ENCODE results near the gene JAG1. TPM values are rescaled to one million over a fixed set of nuclear protein-coding genes. Genes with fewer than 3 reads are reported as not detected.
A peak's percentile ranks its signal among the peaks of the same experiment; 100 is the strongest.

Gene JAG1
- polyA plus RNA-seq, 1 donor (not counting 4 experiments of a cell fraction or from before 2014, with no cell fraction given) = 84.2 TPM

- Histone ChIP-seq H3K4me3 (ENCODE audit: control insufficient read depth in 2 of 3, extremely low read depth in 1 of 3, insufficient read depth in 2 of 3, low read depth in 1 of 3, low read length in 3 of 3) (no peak overlapping the region), H3K27me3 (ENCODE audit: control insufficient read depth, extremely low read depth, insufficient read depth, low read length) (no peaks in the 10 kb centered on the region), H3K9me3 (ENCODE audit: control insufficient read depth, low read depth, low read length) (no peaks in the 10 kb centered on the region), H3K27ac (ENCODE audit: control insufficient read depth, insufficient read depth, low read length) (peak overlapping the region; percentile 33), H3K9ac (ENCODE audit: control insufficient read depth, extremely low read depth, insufficient read depth, low read length) (no peak overlapping the region), H3K79me2 (ENCODE audit: control insufficient read depth, insufficient read depth, low read length) (peaks cover 90% of the 10 kb centered on the region), H3K36me3 (ENCODE audit: control insufficient read depth in 2 of 2, extremely low read depth in 1 of 2, insufficient read depth in 2 of 2, low read length in 2 of 2) (peaks cover 59 to 91% of the 10 kb centered on the region in 2 experiments), H4K20me1 (ENCODE audit: control insufficient read depth, extremely low read depth, insufficient read depth, low read length) (peaks cover 48% of the 10 kb centered on the region), H2AFZ (ENCODE audit: control insufficient read depth, low read length) (no peak overlapping the region), H3K4me1 (ENCODE audit: control insufficient read depth, extremely low read depth, insufficient read depth, low read length) (peaks cover 44% of the 10 kb centered on the region), H3K9me1 (ENCODE audit: control insufficient read depth, extremely low read depth, insufficient read depth, low read length) (peaks cover 2% of the 10 kb centered on the region), H3K4me2 (ENCODE audit: control insufficient read depth, extremely low read depth, insufficient read depth, low read depth, low read length) (no peak overlapping the region)
- dilution Hi-C loops (cut with MboI; ENCODE audit: extremely low pct_ligation_motif_present, low sequenced_read_pairs) = no loop called here
- no peak for DNase-seq (ENCODE audit: low read depth, low spot score)
- TF ChIP-seq EZH2 (IDR thresholded peaks at IDR 0.05; ENCODE audit: low read length) (no peak), CTCF (optimal IDR thresholded peaks at IDR 0.05 in 1 of 3, IDR thresholded peaks at IDR 0.05 in 1 of 3, conservative IDR thresholded peaks at IDR 0.05 in 1 of 3; ENCODE audit: extremely low read depth in 1 of 3, insufficient read depth in 2 of 3, low read length in 3 of 3) (no peak)
- peak; percentile 72 for FAIRE-seq
These were observed 22.4 kb downstream of the JAG1 start for GRCh38 chr20:10651227-10651990.

GRCh38 chr20:10649797-10650160 lies 24.0 kb downstream of the JAG1 start:
- no peaks in the 10 kb centered on the region for H3K9me3 ChIP-seq (ENCODE audit: control insufficient read depth, low read depth, low read length)
- no peak for TF ChIP-seq EZH2 (IDR thresholded peaks at IDR 0.05; ENCODE audit: low read length)
- no peak for TF ChIP-seq CTCF (optimal IDR thresholded peaks at IDR 0.05 in 1 of 3, IDR thresholded peaks at IDR 0.05 in 1 of 3, conservative IDR thresholded peaks at IDR 0.05 in 1 of 3; ENCODE audit: extremely low read depth in 1 of 3, insufficient read depth in 2 of 3, low read length in 3 of 3)
- DNase-seq (ENCODE audit: low read depth, low spot score) (no peak), FAIRE-seq (no peak)
- H3K4me3 ChIP-seq (ENCODE audit: control insufficient read depth in 2 of 3, extremely low read depth in 1 of 3, insufficient read depth in 2 of 3, low read depth in 1 of 3, low read length in 3 of 3) = no peak overlapping the region
- no peak overlapping the region for H3K27ac ChIP-seq (ENCODE audit: control insufficient read depth, insufficient read depth, low read length)
- no peaks in the 10 kb centered on the region for H3K9me1 ChIP-seq (ENCODE audit: control insufficient read depth, extremely low read depth, insufficient read depth, low read length)
- H3K4me2 ChIP-seq (ENCODE audit: control insufficient read depth, extremely low read depth, insufficient read depth, low read depth, low read length) = no peak overlapping the region
- H4K20me1 ChIP-seq (ENCODE audit: control insufficient read depth, extremely low read depth, insufficient read depth, low read length) = peaks cover 40% of the 10 kb centered on the region
- dilution Hi-C loops (cut with MboI; ENCODE audit: extremely low pct_ligation_motif_present, low sequenced_read_pairs) = no loop called here
- no peak overlapping the region for H2AFZ ChIP-seq (ENCODE audit: control insufficient read depth, low read length)
- peaks cover 88% of the 10 kb centered on the region for H3K79me2 ChIP-seq (ENCODE audit: control insufficient read depth, insufficient read depth, low read length)
- H3K27me3 ChIP-seq (ENCODE audit: control insufficient read depth, extremely low read depth, insufficient read depth, low read length) = no peaks in the 10 kb centered on the region
- H3K36me3 ChIP-seq (ENCODE audit: control insufficient read depth in 2 of 2, extremely low read depth in 1 of 2, insufficient read depth in 2 of 2, low read length in 2 of 2) = peaks cover 59 to 92% of the 10 kb centered on the region in 2 experiments
- peak overlapping the region; percentile 11 for H3K9ac ChIP-seq (ENCODE audit: control insufficient read depth, extremely low read depth, insufficient read depth, low read length)
- peaks cover 31% of the 10 kb centered on the region for H3K4me1 ChIP-seq (ENCODE audit: control insufficient read depth, extremely low read depth, insufficient read depth, low read length)
